HG03457 (cell line): ENCODE results near the gene GGTLC1.
"Not testable (repeated sequence)": the region's sequence is repeated elsewhere in the genome, so short reads cannot be mapped to it uniquely, and the experiment has no call there.

Experiments used
- ATAC-seq: cut with Tn5 transposase; IDR thresholded peaks from one replicate; pipeline ENCODE4 v1.9.1; 2021; ENCODE audit warnings: moderate number of reproducible peaks; ENCODE audit not compliant: unreplicated experiment

GGTLC1 gene

DNA sequence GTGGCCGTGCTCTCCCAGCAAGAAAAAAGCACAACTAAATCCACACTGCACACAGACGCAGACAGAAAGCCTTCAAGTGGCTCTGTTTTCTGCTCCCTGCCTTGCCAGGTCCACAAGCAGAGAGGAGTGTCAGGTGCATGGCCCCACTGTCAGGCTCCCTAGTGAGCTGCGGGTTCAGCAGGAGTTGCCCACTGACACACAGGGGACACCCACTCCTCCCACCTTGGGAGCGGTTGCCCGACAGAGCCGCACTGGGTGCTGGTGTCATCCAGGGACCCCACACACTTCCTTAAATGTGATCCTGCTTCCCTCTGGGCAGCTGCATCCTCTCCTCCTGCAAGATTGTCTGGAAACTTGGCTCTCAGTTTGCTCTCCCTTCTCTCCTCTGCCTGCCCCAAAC, 6.7 kb upstream of the GGTLC1 start:
- not testable (repeated sequence) for ATAC-seq

DNA sequence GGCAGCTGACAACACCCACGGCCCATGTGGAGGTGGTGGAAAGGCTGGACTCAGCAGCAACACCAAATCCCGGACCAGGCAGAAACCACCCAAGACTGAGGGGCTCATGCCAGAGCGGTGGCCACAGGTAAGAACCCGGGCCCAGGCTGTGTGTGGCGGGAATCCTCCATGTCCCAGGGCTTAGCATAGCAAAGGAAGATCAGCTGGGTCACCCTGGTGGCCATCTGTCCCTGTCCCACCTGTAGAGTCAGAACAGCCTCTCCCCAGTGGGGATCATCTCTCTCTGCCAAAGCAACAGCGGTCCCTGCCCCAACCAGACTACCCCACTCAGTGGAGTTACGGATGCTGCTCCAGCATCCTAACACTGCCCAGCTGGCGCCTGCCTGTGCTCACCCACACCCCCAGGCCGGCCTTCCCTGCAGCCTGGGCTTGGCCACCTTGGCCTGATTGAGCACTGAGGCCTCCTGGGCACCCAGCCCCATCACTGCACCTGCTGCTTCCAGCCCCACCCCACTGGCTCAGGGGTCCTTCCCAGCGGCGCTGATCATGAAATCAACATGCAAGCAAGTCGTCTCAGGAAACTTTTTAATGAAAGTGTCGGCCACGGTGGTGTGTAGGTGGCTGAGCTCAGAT, 5.5 kb upstream of the GGTLC1 start:
- not testable (repeated sequence) for ATAC-seq

DNA sequence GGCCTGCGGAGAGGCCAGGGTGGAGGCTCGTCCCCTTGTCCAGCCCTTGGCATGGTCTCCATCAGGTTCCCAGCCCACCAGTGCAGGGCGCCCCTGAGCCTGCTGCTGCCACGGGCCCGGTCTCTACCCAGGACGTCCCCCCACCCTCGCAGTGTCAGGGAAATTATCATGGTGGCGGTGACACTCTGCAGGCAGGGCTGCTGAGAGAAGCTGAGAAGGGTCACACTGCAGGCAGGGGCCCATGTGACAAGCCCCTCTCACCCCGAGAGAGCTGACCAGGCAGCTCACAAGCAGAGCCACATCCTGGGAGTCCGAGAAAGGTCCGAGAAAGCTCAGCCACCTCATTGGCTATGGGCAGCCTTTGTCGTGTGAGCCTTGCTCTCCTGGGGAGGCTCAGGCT, 4.9 kb upstream of the GGTLC1 start:
- not testable (repeated sequence) for ATAC-seq

DNA sequence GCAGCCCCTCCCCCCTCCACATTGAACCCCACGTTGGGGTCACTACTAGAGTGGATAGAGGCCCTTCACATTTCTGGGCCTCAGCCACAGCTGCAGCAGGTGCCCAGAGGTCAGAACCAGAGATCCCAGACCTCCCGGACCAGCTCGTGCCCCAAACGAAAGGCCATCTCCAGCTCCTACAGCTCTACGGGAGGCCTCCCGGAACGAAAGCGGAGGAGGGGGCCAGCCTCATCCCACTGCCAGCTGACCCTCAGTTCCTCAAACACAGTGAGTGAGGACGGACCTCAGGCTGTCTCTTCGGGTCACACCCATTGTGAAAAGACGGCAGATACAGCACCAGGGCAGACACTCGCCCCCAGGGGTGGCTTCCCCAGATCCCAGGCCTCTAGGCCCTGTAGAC, 1.7 kb upstream of the GGTLC1 start:
- ATAC-seq = not testable (repeated sequence)

DNA sequence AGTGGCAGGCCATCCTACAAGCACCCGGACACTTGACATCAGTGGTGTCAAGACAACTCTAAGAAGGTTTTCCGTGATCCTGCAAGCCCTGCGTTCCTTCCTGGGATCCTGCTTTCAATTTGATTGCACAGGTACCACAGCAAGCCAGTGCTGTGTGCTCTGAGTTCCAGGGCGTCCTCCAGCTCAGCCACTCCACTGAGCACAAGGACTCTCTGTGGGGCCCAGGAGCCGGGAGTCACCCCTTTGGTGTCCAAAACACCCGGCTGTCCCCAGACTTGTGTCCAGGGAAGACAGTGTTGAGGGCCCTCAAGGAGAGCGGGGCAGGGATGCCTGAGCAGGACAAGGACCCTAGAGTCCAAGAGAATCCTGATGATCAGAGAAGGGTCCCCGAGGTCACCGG, 387 bp upstream of the GGTLC1 start:
- not testable (repeated sequence) for ATAC-seq

DNA sequence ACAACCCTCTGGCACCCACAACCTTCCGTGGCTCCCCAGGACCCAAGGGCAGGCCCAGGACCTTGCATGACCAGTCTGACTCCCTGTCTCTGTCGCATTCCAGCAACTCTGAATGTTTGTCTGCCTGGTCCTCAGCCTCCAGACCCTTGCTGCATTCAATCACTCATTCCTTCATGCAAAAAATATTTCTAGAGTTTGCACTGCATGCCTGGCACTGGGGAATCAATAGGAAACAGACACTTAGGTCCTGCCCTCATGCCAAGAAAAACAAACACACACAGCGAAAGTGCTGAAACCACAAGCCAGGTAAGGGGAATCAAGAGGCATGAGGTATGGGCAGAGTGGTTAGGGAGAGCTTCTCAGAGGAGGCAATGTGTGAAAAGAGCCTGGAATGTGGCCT, 1.9 kb downstream of the GGTLC1 start:
- ATAC-seq = not testable (repeated sequence)

DNA sequence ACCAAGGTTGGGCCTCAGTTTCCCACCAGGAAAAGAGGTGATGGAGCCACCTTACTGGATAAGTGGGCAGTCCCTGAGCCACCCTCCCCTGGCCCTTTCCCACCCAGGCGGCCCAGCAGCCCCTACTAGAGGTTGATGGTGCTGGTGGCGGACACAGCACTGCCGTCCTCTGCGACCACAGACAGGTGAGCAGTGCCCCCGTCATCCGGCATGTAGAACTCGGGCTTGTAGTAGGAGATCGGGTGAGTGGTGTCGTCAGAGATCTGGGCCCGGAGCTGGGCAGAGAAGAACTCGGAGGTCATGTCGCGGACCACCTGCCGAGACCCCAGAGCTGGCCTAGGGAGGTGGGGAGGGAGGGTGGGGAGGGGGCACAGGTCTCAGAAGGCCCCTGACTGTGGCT, 2.3 kb downstream of the GGTLC1 start:
- ATAC-seq = not testable (repeated sequence)

DNA sequence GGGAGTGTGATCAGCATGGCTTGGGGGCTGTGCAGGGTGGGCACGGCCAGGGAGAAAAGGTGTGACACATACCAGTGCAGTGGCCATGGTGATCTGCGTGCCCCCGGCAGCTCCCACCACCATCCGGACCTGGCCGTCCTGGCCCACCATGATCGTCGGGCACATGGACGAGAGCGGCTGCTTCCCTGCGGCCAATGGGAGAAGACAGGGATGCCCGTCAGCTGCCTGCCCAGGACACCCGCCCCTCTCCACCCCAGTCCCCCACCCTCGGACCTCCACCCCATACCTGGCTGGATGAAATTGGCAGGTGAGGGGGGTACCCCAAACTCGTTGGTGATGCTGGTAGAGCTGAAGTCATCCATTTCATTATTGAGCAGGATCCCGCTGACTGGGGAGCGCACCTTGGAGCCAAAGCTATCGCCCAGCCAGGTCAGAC, 2.8 kb downstream of the GGTLC1 start:
- ATAC-seq = not testable (repeated sequence)

DNA sequence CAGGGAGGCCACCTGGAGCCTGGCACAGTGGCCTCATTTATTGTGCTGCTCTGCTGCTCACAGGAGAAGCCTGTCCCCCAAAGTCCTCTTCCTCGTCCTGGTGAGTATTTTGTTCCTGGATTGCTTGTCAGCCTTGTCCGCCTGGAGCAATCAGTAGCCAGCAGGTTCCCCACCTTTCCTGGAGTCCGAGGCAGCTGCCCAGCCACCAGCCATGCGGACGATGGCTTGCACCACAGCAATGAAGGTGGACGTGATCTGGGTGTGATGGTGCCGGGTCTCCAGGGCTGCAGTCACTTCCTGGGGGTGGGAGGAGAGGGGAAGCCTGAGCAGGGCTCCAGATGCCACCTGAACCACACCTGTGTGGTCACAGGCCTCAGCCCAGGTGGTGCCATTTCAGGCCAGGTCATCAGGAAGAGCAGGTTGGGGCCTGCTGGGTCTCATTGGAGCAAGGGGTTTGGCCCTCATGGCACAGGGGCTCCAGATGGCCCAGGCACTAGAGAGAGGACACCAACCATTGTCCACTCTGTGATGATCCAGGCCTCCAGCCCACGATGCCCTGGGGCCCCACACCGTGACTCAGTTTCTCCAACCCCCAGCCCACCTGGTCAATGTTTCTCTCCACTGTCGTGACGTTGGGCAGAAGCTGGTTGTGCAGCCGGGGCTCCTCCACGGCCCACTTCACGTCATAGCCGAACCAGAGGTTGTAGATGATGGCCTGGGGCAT, 3.4 kb downstream of the GGTLC1 start:
- ATAC-seq = not testable (repeated sequence)

DNA sequence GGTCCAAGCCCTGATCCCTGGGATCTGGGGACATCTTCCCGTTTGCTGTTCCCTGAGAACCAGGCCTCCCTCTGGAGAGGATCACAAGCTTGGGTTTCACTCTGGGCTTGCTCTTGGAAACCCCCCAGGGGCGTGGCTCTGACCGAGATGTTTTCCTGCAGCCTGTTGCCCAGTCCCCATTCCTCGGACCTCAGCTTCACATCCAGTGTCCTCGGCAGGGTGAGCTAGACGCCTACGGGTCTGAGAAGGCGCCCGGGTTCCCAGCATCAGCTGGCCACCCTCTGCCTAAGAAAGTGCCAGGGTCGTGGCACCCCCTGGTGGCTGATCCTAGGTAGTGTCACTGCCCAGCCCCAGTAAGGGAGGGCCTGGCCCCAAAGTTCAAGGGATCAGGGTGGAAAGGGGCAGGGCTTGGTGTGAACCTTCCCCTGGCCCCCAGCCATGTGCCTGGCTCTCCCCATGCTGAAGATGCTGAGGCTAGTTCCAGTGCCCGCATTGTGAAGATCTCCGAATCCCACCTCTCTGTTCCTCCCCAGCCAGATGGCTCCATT, 4.0 kb downstream of the GGTLC1 start:
- not testable (repeated sequence) for ATAC-seq

DNA sequence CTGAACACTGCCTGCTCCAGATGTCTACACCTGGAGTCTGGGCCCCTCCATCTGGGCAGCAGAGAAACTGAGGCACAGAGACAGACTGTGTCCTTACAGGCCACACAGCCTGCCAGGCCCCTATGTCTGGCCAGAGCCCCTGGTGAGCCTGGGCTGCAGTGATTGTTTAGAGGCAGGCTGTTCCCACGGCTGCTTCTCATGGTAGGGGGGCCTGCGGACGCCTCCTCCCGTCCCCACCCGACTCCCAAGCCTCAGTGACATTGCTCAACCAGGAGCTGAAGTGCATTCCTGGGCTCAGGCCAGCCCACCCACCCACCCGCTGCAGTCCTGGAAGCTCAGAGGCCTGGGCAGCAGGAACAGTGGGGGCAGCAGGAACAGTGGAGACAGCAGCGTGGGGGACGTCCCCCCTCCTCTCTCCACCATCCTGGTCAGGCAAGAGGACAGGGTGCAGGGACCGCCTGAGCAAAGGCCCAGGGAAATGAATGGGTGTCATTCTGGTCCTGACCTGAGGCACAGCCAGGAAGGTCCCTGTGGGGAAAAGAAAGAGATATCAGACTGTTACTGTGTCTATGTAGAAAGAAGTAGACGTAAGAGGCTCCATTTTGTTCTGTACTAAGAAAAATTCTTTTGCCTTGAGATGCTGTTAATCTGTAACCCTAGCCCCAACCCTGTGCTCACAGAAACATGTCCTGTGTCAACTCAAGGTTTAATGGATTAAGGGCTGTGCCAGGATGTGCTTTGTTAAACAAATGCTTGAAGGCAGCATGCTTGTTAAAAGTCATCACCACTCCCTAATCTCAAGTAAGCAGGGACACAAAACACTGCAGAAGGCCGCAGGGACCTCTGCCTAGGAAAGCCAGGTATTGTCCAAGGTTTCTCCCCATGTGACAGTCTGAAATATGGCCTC, 6.2 kb downstream of the GGTLC1 start:
- ATAC-seq = not testable (repeated sequence)

DNA sequence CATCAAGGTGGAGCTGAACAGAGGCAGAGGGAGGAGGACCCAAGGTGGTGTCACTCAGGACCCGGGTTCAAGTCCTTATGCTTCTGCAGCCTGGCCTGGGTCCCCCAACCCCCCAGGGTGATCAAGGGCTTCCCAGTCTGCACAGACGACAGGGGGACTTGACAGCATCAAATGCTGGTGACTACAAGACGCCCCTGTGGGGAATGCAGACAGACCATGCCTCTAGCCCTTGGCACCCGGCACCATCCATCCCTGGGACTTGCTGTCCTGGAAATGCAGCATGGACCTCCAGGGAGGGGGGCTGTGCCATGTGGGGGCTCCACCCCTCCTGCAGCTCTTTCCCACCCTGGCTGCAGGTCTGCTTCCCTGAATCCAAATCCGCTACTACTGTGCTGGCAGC, 7.1 kb downstream of the GGTLC1 start:
- ATAC-seq = not testable (repeated sequence)

DNA sequence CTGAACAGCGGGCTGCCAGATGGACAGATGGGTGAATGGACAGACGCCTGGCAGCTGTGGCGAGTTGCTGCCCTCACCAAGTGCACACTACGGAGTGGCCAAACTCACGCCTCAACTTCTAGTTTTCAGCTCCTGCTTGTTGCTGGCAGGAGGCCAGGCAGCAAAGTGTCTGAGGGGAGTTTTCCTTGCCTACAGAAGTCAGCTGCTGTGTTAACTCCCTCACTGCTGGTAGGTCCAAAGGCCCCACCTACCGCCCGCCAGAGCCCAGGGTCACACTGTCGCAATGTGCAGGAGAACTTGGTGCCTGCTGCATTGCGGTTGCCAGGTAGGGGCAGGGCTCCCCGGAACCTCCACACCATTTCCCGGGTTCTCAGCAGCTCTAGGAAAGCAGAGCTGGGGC, 7.6 kb downstream of the GGTLC1 start:
- ATAC-seq = not testable (repeated sequence)

DNA sequence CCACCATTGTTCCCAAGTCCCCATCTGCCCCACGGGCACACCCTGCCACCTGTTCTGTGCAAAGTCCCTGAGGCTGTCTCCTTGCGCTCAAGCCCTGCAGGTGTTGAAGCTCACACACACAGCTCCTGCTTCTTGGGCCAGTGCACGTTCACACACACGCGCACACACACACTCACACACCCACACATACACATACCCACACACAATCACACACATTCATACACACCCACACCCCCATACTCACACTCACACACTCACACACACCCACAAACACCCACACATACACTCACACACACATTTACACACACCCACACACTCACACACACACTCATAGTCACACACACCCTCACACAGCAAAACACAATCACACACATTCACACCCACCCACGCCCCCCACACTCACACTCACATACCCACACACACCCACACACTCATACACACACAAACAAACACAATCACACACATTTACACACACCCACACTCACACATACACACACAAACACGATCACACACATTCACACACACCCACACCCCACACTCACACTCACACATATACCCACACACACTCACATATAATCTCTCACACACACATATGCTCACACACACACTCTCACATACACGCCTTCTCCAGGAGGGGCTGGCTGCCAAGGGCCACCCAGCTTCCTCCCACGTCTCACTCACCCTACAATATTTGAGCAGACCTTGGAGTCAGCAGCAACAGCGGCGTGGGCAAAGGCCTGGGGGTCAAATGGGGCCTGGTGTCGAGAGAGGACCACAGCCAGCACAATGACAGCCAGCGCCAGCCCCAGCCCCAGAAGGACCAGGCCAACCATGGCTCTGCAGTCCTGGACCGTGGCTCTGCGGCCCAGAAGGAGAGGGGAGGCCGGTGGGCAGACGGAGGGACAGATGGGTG, 8.4 kb downstream of the GGTLC1 start:
- ATAC-seq = not testable (repeated sequence)

DNA sequence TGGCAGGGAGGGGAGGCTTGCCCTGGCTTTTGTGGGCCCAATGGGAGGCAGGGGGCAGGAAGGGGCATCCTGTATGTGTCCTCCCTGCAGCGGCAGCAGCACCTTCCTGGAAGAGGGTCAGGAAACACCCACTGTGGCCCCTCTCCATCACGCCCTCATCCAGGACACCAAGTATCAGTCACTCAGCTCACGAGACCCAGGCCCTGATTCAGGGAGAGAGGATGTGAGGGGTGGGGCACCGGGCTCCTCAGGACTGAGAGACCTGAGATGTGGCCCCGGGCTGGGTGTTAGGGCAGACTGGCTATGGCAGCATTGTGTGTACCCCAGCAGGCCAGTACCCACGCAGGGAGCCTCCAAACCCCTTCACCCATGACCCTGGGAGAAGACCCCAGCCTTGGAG, 9.2 kb downstream of the GGTLC1 start:
- ATAC-seq = not testable (repeated sequence)

DNA sequence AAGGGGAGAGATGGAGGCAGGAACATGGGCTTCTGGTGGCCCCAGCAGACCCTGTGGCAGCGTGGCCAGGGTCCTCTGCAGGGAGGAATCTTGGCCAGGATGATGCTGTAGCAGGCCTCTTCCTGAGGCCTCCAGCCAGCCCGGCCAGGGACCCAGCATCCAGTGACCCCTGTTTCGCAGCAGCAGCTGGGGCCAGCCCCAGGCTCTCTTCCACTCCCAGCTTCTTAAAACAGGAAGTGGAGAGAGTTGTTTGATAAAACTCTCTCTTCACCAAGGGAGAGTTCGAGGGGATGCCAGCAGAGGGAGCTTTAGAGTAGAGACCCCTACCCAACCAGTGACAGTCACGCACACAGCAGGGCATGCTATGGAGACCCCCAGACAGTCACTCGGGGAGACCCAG, 10.1 kb downstream of the GGTLC1 start:
- ATAC-seq = not testable (repeated sequence)

DNA sequence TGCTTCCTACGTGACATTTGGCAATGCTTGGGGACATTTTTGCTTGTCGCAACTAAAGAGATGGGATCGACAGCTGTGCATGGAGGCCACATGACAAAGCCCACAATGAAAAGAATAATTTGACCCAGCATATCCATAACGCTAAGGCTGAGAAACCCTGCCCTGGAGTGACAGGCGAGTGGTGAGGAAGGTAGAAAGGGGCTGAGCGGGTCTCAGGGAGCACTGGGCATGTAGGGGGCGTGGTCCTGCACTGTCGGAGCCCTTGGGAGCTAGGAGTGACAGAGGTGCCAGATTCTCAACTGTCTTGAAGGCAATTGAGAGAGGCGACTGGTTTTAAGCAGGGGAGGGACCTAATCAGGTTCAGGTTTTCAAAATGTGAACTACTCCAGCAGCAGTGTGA, 13.6 kb downstream of the GGTLC1 start:
- no peak for ATAC-seq

DNA sequence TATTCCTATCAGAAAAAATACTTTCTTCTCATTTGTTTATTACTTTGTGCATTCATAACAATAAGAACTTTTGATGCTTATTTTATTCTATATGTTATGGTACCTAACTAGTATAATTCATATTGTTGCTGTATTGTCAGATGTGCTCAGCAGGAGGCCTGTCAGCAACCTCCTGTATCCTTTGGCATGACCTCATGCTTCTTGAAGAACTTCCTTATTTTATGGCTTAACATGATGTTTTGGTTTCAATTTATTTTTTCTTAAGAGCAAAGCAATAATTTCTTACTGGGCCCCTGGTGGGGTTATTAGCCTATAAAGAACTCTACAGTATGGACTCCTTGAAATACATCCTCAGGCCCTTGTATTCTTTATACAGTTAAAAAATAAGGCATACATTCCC, 17.3 kb downstream of the GGTLC1 start:
- no peak for ATAC-seq

DNA sequence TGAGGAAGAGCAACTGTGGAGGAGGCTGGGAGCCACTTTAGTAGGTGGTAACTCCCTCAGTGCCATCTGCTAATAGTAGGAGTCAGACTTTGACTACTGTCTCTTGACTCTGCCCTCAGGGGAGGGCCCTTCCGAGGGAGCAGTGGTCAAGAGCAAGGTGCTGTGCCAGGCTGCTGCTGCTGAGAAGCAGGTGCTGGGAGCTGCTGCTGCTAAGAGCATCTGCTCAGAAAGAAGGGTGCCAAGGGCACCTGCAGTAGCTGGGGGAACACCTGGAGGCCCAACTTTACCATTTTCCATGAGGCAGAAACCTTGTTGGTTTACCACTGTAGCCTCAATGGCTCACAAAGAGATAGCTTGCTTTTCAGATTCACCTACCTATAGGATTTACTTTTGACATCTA, 18.5 kb downstream of the GGTLC1 start:
- no peak for ATAC-seq

DNA sequence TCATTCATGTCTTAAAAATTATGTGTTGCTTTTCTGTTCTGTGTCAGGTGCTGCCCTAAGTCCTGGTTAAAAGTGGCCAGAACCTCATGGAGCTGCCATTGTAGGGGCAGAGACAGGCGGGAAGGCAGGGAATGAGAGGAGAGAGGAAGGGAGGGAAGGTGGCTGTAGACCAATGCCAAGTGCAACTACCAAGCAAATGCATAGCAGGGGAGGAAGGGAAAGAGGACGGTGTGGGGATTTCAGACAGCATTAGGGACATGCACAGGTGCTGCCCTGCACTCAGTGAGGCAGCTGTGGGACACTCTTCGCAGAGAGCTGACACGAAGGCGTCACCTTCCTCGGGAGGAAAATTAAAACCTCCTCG, 21.0 kb downstream of the GGTLC1 start:
- ATAC-seq = no peak
